ENCODE measurements around the gene POLR1E.

Gene POLR1E

GRCh38 chr9:37523916-37524315 is 38.2 kb downstream of the POLR1E start:
- no peak overlapping the region for H3K9ac ChIP-seq (ENCODE audit: low read length)
- peaks cover 8% of the 10 kb centered on the region for H3K36me3 ChIP-seq (replicated peaks; ENCODE audit: low read depth, low read length)
- H3K4me3 ChIP-seq (ENCODE audit: low read length), result no peak overlapping the region
- no peak overlapping the region for H3K4me2 ChIP-seq (ENCODE audit: low read length)
- TF ChIP-seq CTCF (IDR thresholded peaks at IDR 0.05; ENCODE audit: low read depth, low read length) (no peak), EZH2phosphoT487 (IDR thresholded peaks at IDR 0.05; ENCODE audit: low read depth) (no peak)
- H4K20me1 ChIP-seq (ENCODE audit: insufficient read depth, low read length), result no peaks in the 10 kb centered on the region
- H3K4me1 ChIP-seq (ENCODE audit: low read length), result no peaks in the 10 kb centered on the region
- no peaks in the 10 kb centered on the region for H3K27me3 ChIP-seq (ENCODE audit: low read depth, low read length)
- no peak overlapping the region for H3K27ac ChIP-seq (ENCODE audit: low read length)
- no peak overlapping the region for H2AFZ ChIP-seq (ENCODE audit: low read depth, low read length)
- no peaks in the 10 kb centered on the region for H3K9me3 ChIP-seq (ENCODE audit: insufficient read depth, low read length)
- no peaks in the 10 kb centered on the region for H3K79me2 ChIP-seq (ENCODE audit: low read length)

DNA sequence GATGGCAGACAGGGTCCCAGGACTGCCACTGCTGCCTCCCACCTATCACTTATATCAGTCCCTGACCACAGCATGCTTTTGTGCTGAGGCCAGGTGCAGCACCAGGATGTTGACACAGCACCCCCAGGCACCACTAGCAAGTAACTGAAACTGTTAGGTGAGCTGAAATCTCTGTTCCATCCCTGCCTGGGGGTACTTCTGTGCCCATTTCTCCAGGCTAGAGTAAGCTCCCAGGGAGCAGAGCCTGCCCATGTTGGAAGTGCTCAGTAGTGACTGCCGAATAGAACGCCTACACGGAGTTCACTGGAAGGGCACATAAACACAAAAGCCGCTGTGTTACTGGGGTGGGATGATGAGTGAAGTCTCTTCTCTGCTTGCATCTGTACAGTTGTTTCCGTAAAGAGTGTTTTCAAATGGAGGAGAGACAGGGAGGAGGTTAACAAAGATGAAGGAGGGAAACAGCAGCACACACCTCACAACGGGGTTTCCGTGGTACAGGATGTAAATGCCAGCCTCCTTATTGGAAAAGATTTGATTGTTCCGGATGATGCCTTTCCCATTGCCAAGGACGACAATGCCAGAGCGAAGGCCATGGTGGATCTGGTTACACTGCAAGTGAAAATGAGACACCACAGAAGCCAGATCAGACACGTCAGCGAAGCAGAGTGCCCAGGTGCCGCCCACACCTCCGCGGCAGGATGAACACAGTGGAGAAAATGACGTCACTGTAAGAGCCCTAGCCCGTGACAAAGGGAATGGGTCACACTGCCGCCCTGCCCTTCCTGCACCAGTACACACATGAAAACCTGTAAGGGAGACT is 43.1 kb downstream of the POLR1E start:
- Histone ChIP-seq H3K27me3 (ENCODE audit: low read depth, low read length) (no peaks in the 10 kb centered on the region), H3K9me3 (ENCODE audit: insufficient read depth, low read length) (no peaks in the 10 kb centered on the region), H3K9ac (ENCODE audit: low read length) (no peak overlapping the region), H3K4me3 (ENCODE audit: low read length) (no peak overlapping the region), H3K4me2 (ENCODE audit: low read length) (no peak overlapping the region), H3K79me2 (ENCODE audit: low read length) (no peaks in the 10 kb centered on the region), H2AFZ (ENCODE audit: low read depth, low read length) (no peak overlapping the region), H3K4me1 (ENCODE audit: low read length) (peaks cover 15% of the 10 kb centered on the region), H3K36me3 (replicated peaks; ENCODE audit: low read depth, low read length) (peaks cover 15% of the 10 kb centered on the region), H3K27ac (ENCODE audit: low read length) (no peak overlapping the region), H4K20me1 (ENCODE audit: insufficient read depth, low read length) (no peaks in the 10 kb centered on the region)
- TF ChIP-seq EZH2phosphoT487 (IDR thresholded peaks at IDR 0.05; ENCODE audit: low read depth) (no peak), CTCF (IDR thresholded peaks at IDR 0.05; ENCODE audit: low read depth, low read length) (no peak)

GRCh38 chr9:37531699-37532098 is 46.0 kb downstream of the POLR1E start:
- Histone ChIP-seq H3K27ac (ENCODE audit: low read length) (peak overlapping the region; percentile 47), H3K9me3 (ENCODE audit: insufficient read depth, low read length) (no peaks in the 10 kb centered on the region), H3K79me2 (ENCODE audit: low read length) (no peaks in the 10 kb centered on the region), H2AFZ (ENCODE audit: low read depth, low read length) (peak overlapping the region; percentile 69), H3K9ac (ENCODE audit: low read length) (peak overlapping the region; percentile 31), H3K4me2 (ENCODE audit: low read length) (peak overlapping the region; percentile 67), H3K4me1 (ENCODE audit: low read length) (peaks cover 15% of the 10 kb centered on the region), H3K36me3 (replicated peaks; ENCODE audit: low read depth, low read length) (peaks cover 12% of the 10 kb centered on the region), H4K20me1 (ENCODE audit: insufficient read depth, low read length) (no peaks in the 10 kb centered on the region), H3K4me3 (ENCODE audit: low read length) (peak overlapping the region; percentile 52), H3K27me3 (ENCODE audit: low read depth, low read length) (no peaks in the 10 kb centered on the region)
- TF ChIP-seq EZH2phosphoT487 (IDR thresholded peaks at IDR 0.05; ENCODE audit: low read depth) (no peak), CTCF (IDR thresholded peaks at IDR 0.05; ENCODE audit: low read depth, low read length) (no peak)

DNA sequence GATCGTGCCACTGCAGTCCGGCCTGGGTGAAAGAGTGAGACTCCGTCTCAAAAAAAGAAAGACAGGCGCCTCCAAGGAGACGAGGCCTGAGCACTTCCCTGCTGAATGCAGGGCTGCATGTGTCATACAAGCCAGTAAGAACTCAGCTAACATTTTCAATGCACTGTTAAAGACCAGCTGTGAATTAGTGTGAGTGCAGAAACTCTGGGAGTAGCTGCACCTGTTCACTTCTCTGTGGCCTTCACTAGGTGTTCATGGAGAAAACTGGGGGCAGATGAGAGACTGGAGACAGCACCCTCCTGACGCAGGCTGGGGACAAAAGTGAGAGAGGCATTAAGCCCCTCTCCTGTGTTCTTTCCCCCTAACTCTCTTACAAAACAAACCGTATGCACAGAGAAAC is 48.7 kb downstream of the POLR1E start:
- no peak overlapping the region for H3K4me3 ChIP-seq (ENCODE audit: low read length)
- H3K4me1 ChIP-seq (ENCODE audit: low read length), result peaks cover 15% of the 10 kb centered on the region
- H3K27ac ChIP-seq (ENCODE audit: low read length), result no peak overlapping the region
- H4K20me1 ChIP-seq (ENCODE audit: insufficient read depth, low read length), result no peaks in the 10 kb centered on the region
- no peak overlapping the region for H3K9ac ChIP-seq (ENCODE audit: low read length)
- no peak overlapping the region for H2AFZ ChIP-seq (ENCODE audit: low read depth, low read length)
- no peaks in the 10 kb centered on the region for H3K27me3 ChIP-seq (ENCODE audit: low read depth, low read length)
- no peaks in the 10 kb centered on the region for H3K9me3 ChIP-seq (ENCODE audit: insufficient read depth, low read length)
- H3K79me2 ChIP-seq (ENCODE audit: low read length), result no peaks in the 10 kb centered on the region
- peaks cover 15% of the 10 kb centered on the region for H3K36me3 ChIP-seq (replicated peaks; ENCODE audit: low read depth, low read length)
- no peak overlapping the region for H3K4me2 ChIP-seq (ENCODE audit: low read length)
- no peak for TF ChIP-seq EZH2phosphoT487 (IDR thresholded peaks at IDR 0.05; ENCODE audit: low read depth)
- no peak for TF ChIP-seq CTCF (IDR thresholded peaks at IDR 0.05; ENCODE audit: low read depth, low read length)

Measured in OCI-LY3 (cell line).